GM21528 (cell line): Measurements from ENCODE around the gene C2CD2.
"Not testable (repeated sequence)": the region's sequence is repeated elsewhere in the genome, so short reads cannot be mapped to it uniquely, and the experiment has no call there.

Source experiments
- ATAC-seq: cut with Tn5 transposase; IDR thresholded peaks from one replicate; pipeline ENCODE4 v1.9.1; 2021; ENCODE audit warnings: mild to moderate bottlenecking, moderate library complexity; ENCODE audit not compliant: unreplicated experiment, low FRiP score

The C2CD2 gene

DNA sequence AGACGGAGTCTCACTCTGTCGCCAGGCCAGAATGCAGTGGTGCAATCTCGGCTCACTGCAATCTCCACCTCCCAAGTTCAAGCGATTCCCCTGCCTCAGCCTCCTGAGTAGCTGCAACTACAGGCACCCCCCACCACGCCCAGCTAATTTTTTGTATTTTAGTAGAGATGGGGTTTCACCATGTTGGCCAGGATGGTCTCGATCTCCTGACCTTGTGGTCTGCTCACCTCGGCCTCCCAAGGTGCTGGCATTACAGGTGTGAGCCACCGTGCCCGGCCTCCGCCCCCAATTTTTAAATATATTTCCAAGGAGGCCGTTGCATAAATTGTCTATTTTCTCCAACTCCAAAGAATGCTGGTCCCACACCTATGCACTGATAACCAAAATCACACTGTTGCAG is 5.9 kb upstream of the C2CD2 start:
- not testable (repeated sequence) for ATAC-seq

- ATAC-seq = no peak
These were observed 5.2 kb upstream of the C2CD2 start for GRCh38 chr21:41958886-41959563.

DNA sequence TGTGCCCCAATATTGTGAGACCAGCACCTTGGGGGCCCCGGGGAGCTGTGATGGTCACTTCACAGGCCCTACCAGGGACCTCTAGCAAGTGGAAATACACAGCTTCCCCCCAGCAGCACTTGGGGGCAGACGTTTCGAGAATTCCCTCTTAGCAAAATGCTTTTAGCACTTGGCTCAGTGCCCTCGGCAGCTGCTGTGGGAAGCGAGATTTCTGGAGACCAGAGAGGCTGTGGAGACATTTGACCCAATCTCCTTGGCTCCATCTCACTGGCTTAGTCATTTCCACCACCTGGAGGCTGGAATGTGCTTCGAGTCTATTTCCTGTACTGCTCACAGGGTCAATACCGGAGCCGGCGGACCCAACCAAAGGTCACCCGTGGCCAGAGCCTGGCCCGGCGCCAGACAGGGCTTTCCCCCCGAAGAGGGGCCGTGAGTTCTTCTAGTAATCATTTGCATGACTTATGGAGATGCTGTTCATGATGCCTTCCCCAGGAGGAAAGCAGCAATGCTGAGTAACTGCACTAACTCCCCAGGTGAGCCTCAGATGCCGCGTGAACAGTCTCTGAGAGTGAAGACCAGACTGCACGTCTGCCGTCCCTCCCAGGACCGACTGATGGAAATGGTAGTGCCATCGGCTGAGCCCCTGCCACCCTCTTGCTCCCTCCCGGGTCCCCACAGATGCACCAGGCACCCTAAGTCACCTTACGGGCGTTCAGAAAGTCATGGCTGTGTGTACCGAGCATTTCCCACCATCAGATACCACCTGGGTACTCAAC is 4.4 kb upstream of the C2CD2 start:
- no peak for ATAC-seq

DNA sequence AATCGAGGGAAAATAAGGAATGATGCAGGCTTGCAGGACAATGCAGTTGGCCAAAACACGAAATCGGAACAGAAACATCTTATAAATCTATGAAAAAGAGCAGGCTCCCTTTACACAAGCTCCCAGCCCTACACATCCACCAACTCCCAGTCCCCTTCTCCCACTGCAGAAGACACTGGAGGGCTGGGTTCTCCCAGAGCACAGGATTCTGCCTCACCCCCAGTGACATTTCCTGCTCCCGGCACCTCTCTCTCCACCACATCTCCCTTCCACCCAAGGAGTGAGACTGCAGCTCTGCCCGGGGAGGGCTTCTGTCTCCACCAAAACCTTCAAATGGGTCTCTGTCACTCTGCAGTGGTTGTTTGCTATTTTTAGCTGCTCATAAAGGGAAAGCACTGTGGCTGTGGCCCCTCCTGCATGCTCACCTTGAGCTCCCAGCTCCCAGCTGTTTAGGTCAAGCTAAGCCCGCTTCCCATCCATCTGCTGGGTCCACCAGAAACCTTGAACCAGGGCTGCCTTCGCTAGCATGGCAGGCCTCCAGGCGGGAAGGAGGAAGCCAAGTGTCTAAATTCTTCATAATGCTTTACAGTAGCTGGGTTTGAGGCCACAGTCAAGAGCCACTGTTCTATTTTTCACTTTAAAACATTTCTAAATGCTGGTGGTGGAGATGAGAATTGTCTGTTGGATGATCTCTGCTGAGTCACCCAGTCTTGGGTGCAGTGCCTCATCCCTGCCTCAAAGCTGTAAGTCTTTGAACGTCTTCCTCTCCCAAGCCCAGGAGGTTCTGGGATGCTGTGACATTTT is 3.3 kb upstream of the C2CD2 start:
- no peak for ATAC-seq

DNA sequence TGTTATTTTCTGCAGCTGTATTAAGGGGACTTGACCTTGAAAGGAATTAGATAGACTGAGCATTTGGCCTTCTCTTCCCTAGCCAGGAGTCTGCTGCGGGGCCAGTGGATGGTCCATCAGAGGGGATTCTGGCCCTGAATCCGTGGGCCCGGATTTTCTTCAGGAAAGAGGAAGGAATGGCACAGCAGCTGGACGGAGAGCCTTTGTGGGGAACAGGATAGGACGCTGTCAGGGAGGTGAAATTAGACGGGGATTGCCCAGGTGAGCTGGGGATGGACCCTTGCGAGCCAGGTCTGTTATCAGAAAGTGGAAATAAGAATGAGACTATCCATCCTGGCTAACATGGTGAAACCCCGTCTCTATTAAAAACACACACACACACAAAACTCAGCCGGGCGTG is 1.7 kb upstream of the C2CD2 start:
- ATAC-seq = no peak

DNA sequence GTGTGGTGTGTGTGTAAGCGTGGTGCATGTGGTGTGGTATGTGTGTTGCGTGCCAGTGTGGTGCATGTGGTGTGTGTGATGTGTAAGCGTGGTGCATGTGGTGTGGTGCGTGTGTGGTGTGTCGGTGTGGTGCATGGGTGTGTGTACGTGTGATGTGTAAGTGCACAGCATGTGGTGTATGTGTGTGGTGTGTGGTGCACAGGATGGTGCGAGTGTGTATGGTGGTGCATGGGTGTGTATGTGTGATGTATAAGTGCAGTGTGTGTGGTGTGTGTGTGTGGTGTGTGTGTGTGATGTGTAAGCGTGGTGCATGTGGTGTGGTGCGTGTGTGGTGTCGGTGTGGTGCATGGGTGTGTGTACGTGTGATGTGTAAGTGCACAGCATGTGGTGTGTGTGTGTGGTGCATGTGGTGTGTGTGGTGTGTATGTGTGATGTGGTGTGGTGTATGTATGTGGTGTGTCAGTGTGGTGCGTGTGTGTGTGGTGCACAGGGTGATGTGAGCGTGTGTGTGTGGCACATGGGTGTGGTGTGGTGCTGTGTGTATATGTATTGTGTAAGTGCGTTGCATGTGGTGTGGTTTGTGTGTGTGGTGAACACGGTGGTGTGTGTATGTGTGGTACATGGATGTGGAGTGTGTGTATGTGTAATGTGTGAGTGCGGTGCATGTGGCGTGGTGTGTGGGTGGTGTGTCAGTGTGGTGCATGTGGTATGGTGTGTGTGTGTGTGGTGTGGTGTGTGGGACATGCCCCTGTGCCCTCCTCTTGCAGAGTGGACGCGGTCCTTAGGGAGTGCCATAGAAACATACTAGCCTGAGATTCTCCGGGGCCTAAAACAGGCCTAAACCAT is 1.1 kb upstream of the C2CD2 start:
- ATAC-seq = no peak

GRCh38 chr21:41953249-41953830 is 478 bp downstream of the C2CD2 start:
- peak; percentile 17 for ATAC-seq

DNA sequence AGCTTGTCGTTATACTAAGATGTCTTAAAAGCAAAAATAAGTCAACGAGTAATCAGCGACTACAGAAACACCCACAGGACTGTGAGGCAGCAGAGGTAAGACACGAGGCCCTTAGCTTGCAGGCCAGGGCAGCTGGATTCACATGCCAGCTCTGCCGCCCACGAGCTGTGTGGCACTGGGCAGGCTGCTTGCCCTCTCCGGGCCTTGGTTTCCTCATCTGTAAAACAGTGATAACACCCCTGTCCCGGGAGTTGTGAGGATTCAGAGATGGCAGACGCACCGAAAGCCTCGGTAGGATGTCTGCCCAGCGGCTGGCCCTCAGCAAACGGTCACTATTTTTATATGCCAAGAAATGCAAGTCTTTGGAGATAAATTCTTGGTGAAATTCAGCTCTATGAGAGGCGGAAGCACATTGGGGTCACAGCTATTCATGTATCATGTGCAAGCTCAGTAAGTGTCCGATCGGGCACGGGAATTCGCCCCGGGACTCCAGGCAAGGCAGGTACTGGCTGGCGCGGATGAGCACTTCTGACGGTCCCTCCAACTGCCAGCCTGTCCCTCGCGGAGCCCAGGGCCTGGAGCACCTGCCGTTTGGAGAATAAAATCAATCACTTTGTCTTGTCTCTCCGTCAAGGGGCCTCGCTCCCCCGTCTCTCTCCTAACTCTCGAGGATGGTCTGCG is 1.1 kb downstream of the C2CD2 start:
- ATAC-seq = no peak

- no peak for ATAC-seq
These were observed 1.8 kb downstream of the C2CD2 start for GRCh38 chr21:41951876-41952567.

- no peak for ATAC-seq
These were observed 2.9 kb downstream of the C2CD2 start for GRCh38 chr21:41950941-41951351.

- not testable (repeated sequence) for ATAC-seq
These were observed 4.2 kb downstream of the C2CD2 start for GRCh38 chr21:41949631-41950030.

DNA sequence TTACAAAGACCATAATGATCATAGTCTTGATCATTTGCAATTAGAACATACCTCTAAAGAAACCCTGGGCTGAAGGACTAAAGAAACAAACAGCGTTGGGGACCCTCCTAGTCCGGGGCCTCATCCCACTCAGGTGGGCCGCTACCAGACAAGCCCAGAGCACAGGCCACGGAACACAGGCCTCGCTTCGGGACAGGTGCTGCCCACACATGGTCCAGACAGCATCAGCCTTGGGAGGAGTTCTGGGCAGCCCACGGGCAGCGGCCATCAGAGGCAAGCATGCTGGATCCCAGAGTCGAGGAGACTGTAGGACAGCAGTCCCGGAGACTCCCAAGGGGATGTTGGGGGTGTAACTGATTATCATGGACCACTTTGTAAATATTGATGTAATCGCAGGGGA is 4.9 kb downstream of the C2CD2 start:
- ATAC-seq = no peak

GRCh38 chr21:41948078-41948895 is 5.5 kb downstream of the C2CD2 start:
- no peak for ATAC-seq

GRCh38 chr21:41945982-41946381 is 7.8 kb downstream of the C2CD2 start:
- no peak for ATAC-seq

- ATAC-seq = no peak
These were observed 10.0 kb downstream of the C2CD2 start for GRCh38 chr21:41943851-41944250.

DNA sequence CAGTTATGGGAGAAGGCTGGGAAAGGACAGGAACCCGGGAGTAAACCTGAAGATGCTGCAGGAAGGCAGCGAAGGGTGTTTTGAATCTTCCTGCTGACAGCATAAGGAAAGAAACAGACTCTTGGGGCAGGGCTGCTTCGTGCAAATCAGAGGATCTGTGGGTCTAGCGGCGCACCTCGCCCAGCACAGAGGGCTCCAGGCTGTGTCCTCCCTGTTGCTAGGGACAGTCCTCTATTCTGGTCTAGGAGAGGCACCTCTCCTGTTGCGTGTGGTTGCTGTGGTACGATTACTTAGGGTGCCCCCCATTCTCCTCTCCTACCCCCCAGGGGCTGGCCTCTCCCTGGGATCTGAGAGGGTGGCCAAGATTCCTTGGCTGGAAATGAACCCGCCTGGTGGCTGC is 11.4 kb downstream of the C2CD2 start:
- ATAC-seq = no peak

DNA sequence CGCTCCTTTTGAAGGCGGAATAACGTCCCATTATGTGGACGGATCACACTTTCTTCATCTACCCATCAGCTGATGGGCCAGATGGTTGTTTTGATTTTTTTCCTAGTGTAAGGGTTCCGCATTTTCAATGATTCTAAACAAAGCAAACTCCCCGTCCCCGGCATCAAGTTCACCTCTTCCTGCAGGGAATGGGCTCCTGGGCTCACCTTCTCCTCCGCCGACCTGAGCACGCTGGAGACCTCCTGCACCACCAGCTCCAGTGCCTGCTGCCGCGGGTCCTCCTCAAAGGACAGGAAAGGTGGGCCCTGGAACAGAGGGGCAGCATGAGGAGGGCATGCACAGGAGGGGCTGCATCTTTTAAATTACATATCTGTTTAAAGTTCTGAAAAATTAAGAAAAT is 11.9 kb downstream of the C2CD2 start:
- no peak for ATAC-seq

DNA sequence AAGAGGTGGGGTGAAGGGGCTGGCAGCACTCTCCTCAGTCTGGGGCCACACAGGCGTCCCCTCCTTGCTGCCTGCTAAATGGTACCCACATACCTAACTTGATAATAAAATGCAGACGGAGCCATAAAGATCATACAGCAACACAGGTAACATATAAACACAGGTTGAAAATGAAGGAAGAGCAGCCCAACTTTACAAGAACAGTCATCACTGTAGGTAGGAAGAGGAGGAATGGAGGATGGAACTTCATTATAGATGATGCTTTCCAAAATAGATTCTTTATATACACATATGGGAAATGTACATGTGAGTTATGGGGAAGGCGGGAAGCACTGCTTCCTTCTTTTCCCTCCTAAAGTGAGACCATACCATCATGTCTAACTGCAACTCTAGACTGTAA is 13.4 kb downstream of the C2CD2 start:
- no peak for ATAC-seq
